Measurements from ENCODE around the gene FAM162B.
"Not testable (repeated sequence)": the region's sequence is repeated elsewhere in the genome, so short reads cannot be mapped to it uniquely, and the experiment has no call there.

FAM162B gene

DNA sequence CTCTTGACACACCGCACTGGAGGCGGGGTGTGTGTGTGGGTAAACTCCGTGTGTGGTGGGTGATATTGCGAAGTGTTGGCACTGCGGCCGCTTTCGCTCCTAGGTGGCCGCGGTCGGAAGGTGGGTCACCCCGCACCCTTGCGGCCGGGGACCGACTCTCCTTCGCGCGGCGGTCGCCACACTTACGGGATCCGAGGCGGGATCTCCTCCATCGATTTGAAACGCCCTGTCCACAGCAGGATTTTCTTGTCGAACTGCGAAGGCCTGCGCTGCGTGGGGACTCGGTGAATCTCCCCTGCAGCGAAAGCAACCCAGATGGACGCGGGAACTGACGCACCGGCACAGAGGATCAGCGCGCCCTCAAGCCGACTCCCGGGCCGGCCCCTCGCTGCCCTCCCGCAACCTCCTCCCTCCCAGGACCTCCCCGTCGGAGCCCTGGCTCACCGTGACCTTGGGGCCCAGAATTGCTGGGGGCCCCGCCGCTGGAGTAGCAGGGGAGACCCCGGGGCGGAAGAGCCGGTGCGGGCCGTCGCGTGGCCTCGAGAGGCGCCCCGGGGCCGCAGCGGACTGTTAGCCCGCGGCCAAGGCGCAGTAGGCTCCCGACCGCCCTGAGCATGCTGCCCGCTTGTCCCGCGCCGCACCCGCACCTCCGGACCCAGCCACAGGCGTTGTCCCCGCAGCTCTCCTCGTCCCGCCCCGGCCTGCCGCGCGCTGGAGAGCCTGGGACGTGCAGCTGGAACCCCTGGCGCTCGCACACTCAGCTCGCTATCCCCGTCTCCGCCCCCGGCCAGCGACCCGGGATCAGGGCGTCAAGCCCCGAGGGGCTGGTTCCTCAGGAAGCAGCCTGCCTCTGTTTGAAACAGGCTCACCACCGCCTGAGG lies at the start of gene FAM162B:
Gene FAM162B (minus strand): TSS at position 759 of the 881 bp plus-strand sequence. CDS start 143 bp downstream, at position 616.
- DNase-seq (ENCODE audit: low read depth in 3 of 3), result no peak

DNA sequence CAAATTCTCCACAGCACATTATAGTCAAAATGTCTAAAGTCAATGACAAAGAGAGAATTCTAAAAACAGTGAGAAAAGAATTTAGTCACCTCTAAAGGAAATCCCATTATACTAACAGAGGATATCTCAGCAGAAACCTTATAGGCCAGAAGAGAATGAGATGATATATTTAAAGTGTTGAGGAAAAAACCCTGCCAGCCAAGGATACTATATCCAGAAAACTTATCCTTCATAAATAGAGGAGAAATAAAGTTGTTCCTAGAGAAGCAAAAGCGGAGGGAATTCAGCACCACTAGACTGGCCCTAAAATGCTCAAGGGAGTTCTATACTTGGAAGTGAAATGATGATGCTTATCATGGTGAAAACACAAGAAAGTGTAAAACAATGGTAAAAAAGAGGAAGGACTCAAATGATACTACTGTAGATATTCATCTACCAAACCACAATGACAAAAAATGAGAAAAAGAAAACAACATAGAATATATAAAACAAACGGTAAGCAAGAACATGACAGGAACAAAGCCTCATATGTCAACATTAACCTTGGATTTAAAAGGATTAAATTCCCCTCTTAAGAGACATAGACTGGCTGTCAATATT lies 46.6 kb upstream of the FAM162B start:
- no peak for DNase-seq (ENCODE audit: low read depth in 3 of 3)

DNA sequence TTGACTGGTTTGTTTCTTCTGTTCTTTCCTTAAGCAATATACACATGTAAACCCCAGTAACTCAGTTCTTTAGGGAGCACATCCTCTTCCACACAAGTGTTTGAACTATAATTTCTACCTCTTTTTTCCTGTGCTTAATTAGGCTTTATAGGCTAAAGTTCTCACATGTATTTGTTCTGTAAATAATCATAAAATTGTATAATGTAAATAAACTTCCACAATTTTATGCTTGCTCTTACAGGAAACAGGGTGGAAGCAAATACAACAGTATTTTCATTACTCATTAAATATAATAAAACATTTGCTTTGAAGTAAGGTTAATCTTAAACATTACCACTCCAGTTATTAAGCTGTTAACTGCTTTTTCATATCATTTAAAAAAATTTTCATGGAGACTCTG lies 36.5 kb upstream of the FAM162B start:
- no peak for DNase-seq (ENCODE audit: low read depth in 3 of 3)

DNA sequence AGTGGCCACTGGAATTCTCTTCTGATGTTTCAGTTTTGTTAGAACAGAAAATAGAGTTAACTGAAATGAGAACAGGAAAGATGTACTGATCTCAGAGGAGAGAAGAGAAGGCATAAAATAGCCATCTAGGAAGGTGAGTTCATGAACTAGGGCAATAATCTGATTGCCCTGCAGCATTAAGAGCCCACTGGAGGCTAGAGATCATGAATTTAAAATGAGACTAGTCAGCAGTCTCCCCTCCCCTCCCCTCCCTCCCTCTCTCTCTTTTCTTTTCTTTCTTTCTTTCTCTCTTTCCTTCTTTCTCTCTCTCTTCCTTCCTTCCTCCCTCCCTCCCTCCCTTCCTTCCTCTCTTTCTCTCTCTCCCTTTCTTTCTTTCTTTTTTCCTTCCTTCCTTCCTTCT lies 34.4 kb upstream of the FAM162B start:
- no peak for DNase-seq (ENCODE audit: low read depth in 3 of 3)

DNA sequence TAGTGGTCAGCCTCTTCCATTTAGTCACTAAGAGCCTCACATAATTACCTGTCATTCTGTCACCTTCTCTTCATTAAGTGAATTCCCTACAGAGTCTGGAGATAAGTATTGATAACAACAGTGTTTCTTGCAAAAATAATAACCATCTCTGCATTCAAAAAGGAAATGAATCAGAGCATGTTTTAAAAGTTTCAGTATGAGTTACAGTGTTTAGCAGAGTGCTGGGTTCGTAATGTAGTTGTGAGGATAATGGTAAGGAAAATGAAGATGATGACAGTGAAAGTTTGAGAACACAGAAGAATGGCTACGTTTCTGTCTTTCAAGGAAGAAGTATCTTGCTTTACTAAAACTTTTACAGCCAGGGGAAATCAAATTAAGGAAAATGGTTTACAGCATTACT lies 32.1 kb upstream of the FAM162B start:
- no peak for DNase-seq (ENCODE audit: low read depth in 3 of 3)

DNA sequence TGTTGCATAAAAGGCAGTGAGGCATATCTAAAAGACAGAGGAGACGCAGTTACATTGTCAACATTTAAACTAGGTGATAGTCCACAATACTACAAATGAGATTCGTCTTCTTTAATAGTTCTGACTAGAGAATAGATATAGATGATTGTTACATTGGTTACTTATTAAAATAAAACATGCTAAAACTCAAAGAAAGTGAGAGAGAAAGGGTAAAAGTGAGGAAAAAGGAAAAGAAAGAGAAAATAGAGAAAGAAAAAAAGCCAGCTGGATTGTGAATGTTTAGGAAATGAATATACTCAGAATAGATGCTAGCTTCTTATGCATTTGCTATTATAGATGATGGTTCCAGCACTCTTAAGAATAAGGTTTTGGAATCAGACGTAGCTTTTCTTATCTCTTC lies 27.7 kb upstream of the FAM162B start:
- no peak for DNase-seq (ENCODE audit: low read depth in 3 of 3)

DNA sequence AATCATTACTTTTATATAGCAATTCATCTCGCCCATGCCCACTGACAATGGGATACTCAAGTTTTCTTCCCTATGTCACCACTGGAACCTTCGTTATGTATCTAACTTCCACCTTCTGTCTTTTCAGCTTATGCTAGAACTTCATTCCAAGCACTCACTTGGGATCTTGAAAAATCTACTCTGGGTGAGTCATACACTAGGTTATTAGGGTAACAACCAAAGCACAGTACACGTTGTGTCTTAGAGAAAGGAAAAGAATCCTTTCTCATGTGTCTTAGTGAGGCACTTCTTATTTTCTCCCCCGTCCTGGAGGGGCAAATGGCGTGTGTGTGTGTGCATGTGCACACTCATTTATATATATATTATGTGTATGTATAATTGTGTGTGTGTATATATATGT lies 18.3 kb upstream of the FAM162B start:
- DNase-seq (ENCODE audit: low read depth in 3 of 3), result no peak

DNA sequence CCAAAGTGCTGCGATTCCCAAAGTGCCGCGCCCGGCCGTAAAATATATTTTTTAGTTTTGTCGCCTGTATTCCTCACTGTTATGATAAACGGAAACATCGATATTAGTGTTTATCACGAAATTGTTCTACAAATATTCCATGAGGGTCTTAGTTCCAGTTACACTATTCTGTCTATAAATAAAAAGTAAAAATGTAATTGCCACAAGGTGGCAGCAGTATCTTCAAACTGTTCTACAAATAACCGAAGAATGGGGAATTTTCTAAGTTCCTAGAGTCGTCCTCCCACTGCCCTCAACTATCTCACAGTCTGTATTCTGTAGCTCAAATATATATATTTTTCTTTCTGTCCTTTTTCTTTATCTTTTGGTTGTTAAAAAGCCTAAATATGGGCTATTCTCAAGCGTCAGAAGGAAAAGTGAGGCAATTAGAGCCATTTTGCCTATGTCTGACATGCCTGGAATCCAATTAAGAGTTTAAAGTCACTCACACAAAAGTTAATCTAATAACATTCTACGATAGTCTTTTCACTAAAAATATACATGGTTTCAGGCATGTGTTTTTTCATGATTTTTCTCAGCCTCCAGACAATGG lies 14.2 kb upstream of the FAM162B start:
- DNase-seq (ENCODE audit: low read depth in 3 of 3), result no peak

DNA sequence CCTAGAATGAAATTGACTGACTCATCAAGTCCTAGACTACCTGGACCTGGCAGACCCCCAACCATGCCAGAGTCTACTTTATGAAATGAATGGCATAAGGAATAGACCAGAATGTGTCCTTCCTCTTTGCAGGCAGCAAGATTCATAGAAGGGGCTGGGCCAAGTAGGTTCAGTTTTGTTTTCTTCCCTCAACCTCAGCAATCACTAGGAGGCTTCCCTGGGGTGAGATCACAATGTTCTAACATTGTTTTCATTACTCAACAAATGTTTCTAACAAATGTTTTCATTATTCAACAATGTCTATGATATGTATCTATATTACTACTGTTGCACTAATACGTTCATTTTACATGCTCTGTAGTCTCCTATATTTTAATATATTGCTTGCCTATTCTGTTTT lies 8.4 kb upstream of the FAM162B start:
- no peak for DNase-seq (ENCODE audit: low read depth in 3 of 3)

DNA sequence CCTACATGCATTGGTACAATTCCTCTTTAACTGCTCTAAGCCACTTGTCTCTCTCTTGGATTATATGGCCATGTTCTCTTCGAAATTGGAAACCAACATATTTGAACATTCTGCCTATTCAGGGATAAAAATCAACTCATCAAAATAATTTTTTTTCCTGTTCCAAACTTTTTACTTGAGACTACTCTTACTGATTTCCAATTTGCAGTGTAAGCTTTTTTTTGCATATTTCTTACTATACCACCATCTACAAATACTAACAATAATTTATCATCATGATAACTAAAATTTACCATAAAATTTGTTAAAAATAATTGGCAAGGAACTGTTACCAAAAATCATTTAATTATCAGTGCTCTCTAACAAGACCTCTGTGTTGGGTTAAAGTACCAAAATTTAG lies 6.9 kb upstream of the FAM162B start:
- no peak for DNase-seq (ENCODE audit: low read depth in 3 of 3)

DNA sequence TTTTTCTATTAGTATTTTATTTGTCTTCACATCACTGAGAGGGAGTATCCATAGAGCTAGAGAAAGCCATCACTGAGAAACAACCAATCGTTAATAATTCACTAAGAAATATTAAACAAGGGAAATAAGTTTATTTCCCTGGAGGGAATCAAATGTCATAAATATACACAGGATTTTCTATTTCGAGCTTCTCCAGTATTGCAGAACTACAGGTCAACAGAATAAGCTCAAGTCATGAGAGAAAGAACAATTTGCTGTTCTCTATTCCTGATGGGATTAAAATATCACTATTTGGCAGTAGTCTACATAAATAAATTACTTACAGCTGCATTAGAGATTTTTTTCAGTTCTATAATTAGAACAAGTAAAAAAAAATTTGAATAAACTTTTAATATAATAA lies 2.2 kb upstream of the FAM162B start:
- DNase-seq (ENCODE audit: low read depth in 3 of 3), result no peak

DNA sequence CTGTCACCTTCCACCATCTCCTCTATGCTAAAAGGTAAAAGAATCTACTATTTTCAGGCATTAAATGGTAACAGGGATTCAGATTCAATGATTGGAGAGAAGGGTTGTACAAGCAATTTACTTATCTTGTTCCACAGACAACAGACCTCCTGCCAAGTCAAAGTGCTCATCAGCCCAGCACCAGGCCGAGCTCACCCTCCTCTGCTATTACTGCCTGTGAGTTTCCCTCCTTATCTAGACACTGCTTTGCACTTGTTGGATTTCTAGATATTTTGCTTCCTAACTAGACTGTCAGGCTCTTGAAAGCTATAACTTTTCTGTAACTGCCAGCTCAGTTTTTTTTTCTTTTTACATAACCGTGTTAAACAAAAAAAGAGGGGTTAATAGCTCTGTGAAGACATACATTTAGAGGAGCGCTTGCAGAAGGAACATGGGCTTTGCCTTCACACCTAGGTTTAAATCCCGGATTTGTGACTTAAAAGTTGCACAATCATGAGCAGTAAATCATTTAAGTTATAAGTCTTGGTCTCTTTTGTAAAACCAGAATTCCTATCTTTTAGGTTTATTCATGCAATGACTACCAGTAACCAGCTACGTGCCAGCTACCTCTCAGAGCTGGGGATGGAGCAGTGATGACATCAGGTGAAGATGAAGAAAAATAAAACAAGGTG lies 1.1 kb upstream of the FAM162B start:
- no peak for DNase-seq (ENCODE audit: low read depth in 3 of 3)

DNA sequence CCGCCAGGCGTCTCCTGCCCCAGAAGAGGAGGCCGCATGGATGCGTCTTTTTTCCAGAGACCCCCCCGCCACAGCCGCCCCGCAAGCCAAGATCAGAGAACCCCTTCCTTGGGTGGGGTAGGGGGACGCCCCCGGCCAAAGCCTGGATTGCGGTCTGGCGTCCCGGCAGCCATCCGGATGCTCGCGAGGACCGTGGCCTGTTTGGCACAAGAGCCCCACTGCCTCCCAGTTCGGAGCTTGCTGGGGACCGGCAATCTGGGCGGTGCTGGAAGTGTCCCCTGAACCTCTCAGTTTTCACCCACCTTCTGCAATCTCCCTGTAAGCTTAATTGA lies 924 bp downstream of the FAM162B start:
- DNase-seq (ENCODE audit: low read depth in 3 of 3), result no peak

DNA sequence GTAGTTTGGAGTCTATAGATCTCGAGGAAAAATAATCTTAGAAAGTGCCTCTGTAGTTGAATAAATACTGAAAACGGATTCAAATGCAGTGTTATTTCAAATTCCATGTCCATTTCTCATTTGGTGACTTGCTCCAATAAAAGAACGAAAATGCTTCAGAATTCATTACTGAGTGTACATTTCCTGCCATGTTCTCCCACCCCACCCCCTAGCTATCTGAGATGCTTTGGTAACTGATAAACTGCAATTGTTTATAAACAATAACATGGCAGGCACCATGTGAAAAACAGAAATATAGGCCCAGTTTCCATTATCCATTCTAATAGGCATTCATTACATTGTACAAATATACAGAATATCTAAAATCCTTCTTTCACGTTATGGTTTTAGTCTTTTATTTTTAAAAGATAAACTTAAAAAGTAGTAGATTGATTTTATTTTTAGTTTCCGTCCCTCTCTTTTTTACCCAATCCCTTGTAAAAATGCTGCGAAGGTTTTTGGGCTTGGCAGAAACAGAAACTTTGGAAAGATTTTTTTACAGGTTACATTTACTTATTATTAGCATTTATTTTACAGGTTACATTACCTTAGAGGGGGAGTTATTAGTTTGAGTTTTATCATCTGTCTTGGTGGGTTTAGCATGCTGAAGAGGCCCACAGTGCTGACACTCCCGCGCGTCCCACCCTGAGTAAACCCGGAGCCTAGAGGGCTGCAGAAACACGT lies 1.5 kb downstream of the FAM162B start:
- DNase-seq (ENCODE audit: low read depth in 3 of 3), result no peak

DNA sequence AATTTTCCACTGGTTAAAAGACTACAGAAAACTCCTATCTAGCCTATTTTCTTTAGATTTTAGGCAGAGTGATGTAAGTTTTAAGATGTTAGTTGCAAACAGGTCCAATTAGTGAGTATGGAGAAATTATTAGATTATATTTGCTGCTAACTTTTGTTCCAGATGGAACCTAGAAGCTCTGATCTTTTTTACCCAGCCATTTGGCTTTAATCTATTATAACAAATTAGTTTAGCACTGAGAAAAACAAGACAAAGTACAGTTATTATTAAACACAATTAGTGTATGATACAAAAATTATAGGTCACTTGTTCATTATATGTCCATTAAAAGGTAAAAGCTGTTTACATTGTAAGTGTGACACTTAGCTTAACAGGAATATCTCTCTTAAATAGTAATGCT lies 2.5 kb downstream of the FAM162B start:
- DNase-seq (ENCODE audit: low read depth in 3 of 3), result no peak

DNA sequence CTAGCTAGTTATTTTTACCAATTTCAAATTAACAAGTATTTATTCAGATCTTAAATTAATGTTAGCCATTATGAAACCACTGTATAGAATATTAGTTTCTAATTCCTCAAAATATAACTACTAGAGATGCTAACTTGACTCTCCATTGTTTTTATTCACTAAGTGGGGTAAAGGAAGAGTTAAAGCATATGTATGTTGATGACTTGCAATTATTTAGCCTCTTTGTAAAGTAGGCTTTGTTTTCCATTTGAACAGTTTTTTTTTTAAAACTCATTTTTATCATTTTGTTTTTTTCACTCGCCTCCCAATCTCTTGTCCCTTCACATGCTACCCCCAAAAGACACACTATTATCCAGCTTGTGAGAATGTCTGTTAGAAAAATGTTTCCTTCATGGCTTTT lies 3.3 kb downstream of the FAM162B start:
- DNase-seq (ENCODE audit: low read depth in 3 of 3), result no peak

DNA sequence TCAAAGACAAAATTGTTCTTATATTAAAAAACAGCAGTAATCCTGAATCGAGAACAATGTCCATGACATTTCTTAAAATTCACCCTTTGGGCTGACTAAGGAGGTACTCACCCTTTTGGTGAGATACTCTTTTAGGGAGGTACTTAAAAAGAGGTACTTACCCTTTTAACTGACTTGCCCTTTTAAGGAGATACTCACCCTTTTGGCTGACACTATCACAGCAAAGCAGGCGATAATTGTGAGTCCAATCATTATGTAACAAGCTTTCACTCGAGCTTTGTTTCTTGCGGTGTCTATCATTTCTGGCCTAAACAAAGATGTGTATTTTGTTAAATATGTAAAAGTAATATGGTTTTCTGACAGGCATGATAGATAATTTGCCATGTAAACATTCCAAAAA lies 3.7 kb downstream of the FAM162B start:
- DNase-seq (ENCODE audit: low read depth in 3 of 3), result no peak

DNA sequence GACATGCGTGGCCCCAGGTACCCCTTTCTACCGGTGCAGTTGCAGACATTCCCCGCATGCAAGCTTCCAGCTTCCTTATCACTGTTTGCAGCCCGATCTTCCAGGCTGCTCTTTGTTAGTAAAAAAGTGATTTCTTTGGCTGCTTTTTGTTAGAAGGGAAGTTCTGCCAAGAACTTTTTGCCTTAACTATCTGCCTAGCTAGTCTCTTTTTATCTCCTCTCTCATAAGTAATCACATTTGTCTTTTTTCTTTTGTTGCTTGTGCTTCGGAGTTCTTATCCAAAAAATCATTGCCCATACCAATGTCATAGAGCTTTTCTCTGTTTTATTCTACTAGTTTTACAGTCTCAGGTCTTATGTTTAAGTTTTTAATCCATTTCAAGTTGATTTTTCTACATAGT lies 20.3 kb downstream of the FAM162B start:
- no peak for DNase-seq (ENCODE audit: low read depth in 3 of 3)

DNA sequence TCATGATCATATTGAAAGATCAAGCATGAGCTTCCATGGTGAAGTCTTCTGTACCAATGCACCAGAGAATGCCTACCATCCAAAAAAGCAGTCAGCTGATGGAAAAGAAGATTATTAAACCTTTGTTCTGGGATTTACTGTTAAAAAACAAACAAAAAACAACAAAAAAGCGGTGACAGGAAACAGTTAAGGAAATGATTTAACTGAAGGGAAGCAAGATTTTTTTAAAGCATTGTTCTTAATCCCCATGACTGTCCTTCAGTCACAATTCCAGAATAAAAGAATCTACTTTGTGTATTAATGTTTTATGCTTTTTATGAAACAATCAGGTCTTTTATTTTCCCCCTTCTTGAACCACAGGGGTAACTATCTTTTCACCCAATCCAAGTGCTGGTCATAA lies 23.9 kb downstream of the FAM162B start:
- DNase-seq (ENCODE audit: low read depth in 3 of 3), result no peak

DNA sequence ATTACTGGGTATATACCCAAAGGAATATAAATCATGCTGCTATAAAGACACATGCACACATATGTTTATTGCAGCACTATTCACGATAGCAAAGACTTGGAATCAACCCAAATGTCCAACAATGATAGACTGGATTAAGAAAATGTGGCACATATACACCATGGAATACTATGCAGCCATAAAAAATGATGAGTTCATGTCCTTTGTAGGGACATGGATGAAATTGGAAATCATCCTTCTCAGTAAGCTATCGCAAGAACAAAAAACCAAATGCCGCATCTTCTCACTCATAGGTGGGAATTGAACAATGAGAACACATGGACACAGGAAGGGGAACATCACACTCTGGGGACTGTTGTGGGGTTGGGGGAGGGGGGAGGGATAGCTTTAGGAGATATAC lies 25.0 kb downstream of the FAM162B start:
- DNase-seq (ENCODE audit: low read depth in 3 of 3), result not testable (repeated sequence)

DNA sequence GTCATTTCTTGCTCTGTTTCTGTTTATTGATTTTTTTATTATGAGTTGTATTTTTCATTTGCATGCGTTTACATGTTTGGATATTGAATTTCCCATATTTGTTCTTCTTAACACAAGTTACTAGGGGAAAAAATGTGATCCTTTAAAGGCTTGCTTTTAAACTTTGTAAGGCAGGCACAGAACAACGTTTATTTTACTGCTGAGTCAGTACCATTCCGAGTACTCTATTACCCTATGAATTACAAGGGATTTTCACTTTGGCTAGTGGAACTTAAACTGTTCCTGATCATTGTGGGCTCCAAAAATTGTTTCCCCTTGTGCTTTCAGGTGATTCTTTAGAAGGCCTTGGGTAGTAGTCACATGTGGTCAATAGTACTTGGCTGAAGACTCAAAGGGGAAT lies 28.5 kb downstream of the FAM162B start:
- no peak for DNase-seq (ENCODE audit: low read depth in 3 of 3)

DNA sequence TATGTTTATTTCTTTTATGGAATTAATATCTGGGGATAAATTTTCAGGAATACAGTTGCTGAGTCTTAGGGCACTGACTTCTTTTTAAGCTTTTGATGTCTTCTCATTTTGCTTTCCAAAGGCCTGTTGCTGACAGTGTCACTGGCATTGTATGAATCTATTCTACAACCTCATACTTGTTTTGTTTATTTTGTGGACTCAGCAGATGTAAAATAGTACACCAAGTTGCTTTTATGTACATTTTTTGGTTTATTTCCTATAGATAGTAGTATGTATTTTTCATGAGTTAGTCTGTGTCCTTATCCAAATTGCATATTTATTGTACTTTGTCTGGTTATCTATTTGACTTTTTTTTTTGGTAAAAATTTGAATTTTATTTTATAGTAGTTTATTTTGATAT lies 35.0 kb downstream of the FAM162B start:
- DNase-seq (ENCODE audit: low read depth in 3 of 3), result no peak
